MM.1S (cell line): ENCODE results near the gene PIGU.

ENCODE experiments used
- DNase-seq: peaks from one replicate; pipeline ENCODE4 v3.0.0-alpha.2; 2015
- H2AFZ ChIP-seq: fragments of 300-600 bp; sonication (generic); 2 replicates; pipeline ENCODE4 v1.6.0; 2016; ENCODE audit warnings: antibody characterized with exemption, low read length
- H3F3A ChIP-seq: fragments of 300-600 bp; sonication (generic); 2 replicates; pipeline ENCODE4 v1.6.1; 2016; ENCODE audit warnings: mild to moderate bottlenecking, antibody characterized with exemption, low read length, moderate library complexity, mixed read lengths; ENCODE audit not compliant: insufficient read depth
- H3K27ac ChIP-seq: fragments of 300-600 bp; sonication (generic); 2 replicates; pipeline ENCODE4 v1.5.1; 2016; ENCODE audit warnings: mild to moderate bottlenecking, low read length
- H3K27me3 ChIP-seq: fragments of 300-600 bp; sonication (generic); replicated peaks from 2 replicates; pipeline ENCODE4 v1.6.0; 2016; ENCODE audit warnings: low read length; ENCODE audit not compliant: insufficient read depth
- H3K36me3 ChIP-seq: fragments of 300-600 bp; sonication (generic); replicated peaks from 2 replicates; pipeline ENCODE4 v1.6.1; 2016; ENCODE audit warnings: mild to moderate bottlenecking, low read length, mixed read lengths; ENCODE audit not compliant: insufficient read depth
- H3K4me1 ChIP-seq: fragments of 300-600 bp; sonication (generic); 2 replicates; pipeline ENCODE4 v1.6.1; 2016; ENCODE audit warnings: low read length, mixed read lengths
- H3K4me2 ChIP-seq: fragments of 300-600 bp; sonication (generic); 2 replicates; pipeline ENCODE4 v1.6.0; 2016; ENCODE audit warnings: low read depth, low read length
- H3K4me3 ChIP-seq: fragments of 300-600 bp; sonication (generic); 2 replicates; pipeline ENCODE4 v1.5.1; 2016; ENCODE audit warnings: low read length, mixed read lengths
- H3K79me2 ChIP-seq: fragments of 300-600 bp; sonication (generic); 2 replicates; pipeline ENCODE4 v1.6.1; 2016; ENCODE audit warnings: mixed run types, low read length, mixed read lengths
- H3K9ac ChIP-seq: fragments of 300-600 bp; sonication (generic); 2 replicates; pipeline ENCODE4 v1.6.1; 2016; ENCODE audit warnings: low read length, mixed read lengths
- H3K9me2 ChIP-seq: fragments of 300-600 bp; sonication (generic); replicated peaks from 2 replicates; pipeline ENCODE4 v1.6.1; 2016; ENCODE audit warnings: mild to moderate bottlenecking, low read length, mixed read lengths; ENCODE audit not compliant: insufficient read depth
- H3K9me3 ChIP-seq: fragments of 300-600 bp; sonication (generic); replicated peaks from 2 replicates; pipeline ENCODE4 v1.6.1; 2016; ENCODE audit warnings: mild to moderate bottlenecking, low read length, mixed read lengths; ENCODE audit not compliant: insufficient read depth
- H4K20me1 ChIP-seq: fragments of 300-600 bp; sonication (generic); 2 replicates; pipeline ENCODE4 v1.6.1; 2016; ENCODE audit warnings: mild to moderate bottlenecking, low read length, moderate library complexity, mixed read lengths; ENCODE audit not compliant: insufficient read depth
- CTCF ChIP-seq: fragments of 300-600 bp; sonication (generic); IDR thresholded peaks from 2 replicates; pipeline ENCODE4 v1.5.1; 2016; ENCODE audit warnings: antibody characterized with exemption, low read length, mixed read lengths
- EZH2 ChIP-seq: fragments of 300-600 bp; sonication (generic); optimal IDR thresholded peaks from 2 replicates; pipeline ENCODE3; 2017; ENCODE audit warnings: low read depth, mild to moderate bottlenecking, antibody characterized with exemption, low read length, mixed read lengths
- EZH2phosphoT487 ChIP-seq: fragments of 300-600 bp; sonication (generic); IDR thresholded peaks from 2 replicates; pipeline ENCODE4 v1.6.1; 2018; ENCODE audit warnings: antibody characterized with exemption, low read length

The PIGU gene

DNA sequence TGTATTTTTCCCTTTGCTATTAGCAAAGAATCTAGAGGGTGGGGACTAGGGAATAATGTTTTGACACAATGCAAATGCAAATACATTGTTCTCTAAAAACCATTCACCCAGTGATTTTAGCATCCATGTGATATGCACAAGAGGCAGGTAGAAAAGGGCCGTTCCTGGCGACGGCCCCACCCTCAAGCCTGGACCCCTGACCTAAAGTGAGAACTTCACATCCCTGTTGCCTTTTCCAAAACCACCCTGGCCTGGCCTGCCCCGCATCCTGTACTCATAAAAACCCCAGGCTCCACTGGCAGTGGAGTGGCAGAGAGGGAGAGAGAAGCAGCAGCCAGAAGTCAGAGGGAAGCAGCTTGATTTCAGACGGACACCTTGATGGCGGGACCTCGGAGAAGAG is 69.8 kb downstream of the PIGU start:
- H2AFZ ChIP-seq: no peak overlapping the region
- no peak overlapping the region for H3K27ac ChIP-seq
- H3K9me3 ChIP-seq: no peaks in the 10 kb centered on the region
- H3F3A ChIP-seq: peaks cover 10% of the 10 kb centered on the region
- H3K9ac ChIP-seq: no peak overlapping the region
- H3K27me3 ChIP-seq: no peaks in the 10 kb centered on the region
- H3K4me1 ChIP-seq: peaks cover 21% of the 10 kb centered on the region
- TF ChIP-seq EZH2phosphoT487 (no peak), CTCF (no peak), EZH2 (no peak)
- H3K4me2 ChIP-seq: no peak overlapping the region
- H3K4me3 ChIP-seq: no peak overlapping the region
- no peaks in the 10 kb centered on the region for H4K20me1 ChIP-seq
- H3K9me2 ChIP-seq: no peaks in the 10 kb centered on the region
- H3K79me2 ChIP-seq: no peaks in the 10 kb centered on the region
- no peak for DNase-seq
- H3K36me3 ChIP-seq: no peaks in the 10 kb centered on the region

DNA sequence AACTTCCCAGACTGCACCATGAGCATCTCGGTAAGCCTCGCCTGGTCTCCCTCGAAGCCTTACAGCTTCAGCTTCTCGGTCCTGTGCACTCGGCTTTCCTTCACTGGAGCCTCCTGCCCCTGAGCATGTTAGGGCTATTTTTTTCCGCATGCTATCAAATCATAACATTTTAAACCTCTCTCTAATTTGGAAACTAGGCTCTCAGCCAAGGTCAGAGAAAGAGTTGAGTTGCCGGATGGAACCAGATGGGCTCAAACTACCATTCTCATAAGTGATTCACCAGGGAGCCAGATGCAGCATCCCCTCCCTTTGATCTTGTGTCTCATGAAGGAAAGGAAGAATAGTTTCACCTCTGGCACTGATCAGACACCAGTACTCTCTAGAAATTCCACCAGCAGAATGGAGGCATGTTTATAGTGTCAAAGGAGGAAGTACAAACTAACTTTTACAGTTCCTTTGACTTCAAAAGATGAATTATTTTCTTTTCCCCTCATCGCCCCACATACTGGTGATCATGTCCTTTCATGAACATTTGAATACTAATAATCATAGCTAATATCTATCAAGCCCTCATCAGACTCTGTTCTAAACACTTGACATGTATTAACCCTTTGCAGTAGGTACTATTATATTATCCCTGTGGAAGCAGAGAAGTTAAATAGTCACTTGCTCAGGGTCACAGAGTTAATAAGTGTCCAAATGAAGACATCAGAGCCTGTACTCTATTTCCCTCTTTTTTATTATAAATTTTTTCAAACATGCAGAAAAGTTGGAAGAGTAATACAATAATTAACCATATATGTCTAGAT is 71.7 kb downstream of the PIGU start:
- Histone ChIP-seq H3K79me2 (no peaks in the 10 kb centered on the region), H2AFZ (no peak overlapping the region), H3F3A (peaks cover 10% of the 10 kb centered on the region), H3K27ac (no peak overlapping the region), H3K4me2 (no peak overlapping the region; the same call in 1 of the 2 replicates), H3K27me3 (no peaks in the 10 kb centered on the region), H4K20me1 (no peaks in the 10 kb centered on the region), H3K36me3 (no peaks in the 10 kb centered on the region), H3K4me3 (no peak overlapping the region), H3K9me3 (no peaks in the 10 kb centered on the region), H3K9me2 (no peaks in the 10 kb centered on the region), H3K9ac (no peak overlapping the region), H3K4me1 (peaks cover 30% of the 10 kb centered on the region)
- TF ChIP-seq EZH2phosphoT487: no peak
- TF ChIP-seq CTCF: no peak
- TF ChIP-seq EZH2: no peak
- no peak for DNase-seq

- DNase-seq: peak; percentile 72
- TF ChIP-seq EZH2phosphoT487 (no peak), CTCF (no peak), EZH2 (no peak)
- H3K9ac ChIP-seq: no peak overlapping the region
- H3K36me3 ChIP-seq: no peaks in the 10 kb centered on the region
- H4K20me1 ChIP-seq: no peaks in the 10 kb centered on the region
- H3K79me2 ChIP-seq: no peaks in the 10 kb centered on the region
- peak overlapping the region; percentile 51; the same call in 1 of the 2 replicates for H3K4me2 ChIP-seq
- peak overlapping the region; percentile 19; the same call in 1 of the 2 replicates for H3K27ac ChIP-seq
- 0 out of 2 replicates have a peak overlapping the region, but pooled peaks have one; percentile 1 for H3K4me3 ChIP-seq
- no peaks in the 10 kb centered on the region for H3K9me3 ChIP-seq
- peaks cover 30% of the 10 kb centered on the region for H3K4me1 ChIP-seq
- H3K27me3 ChIP-seq: no peaks in the 10 kb centered on the region
- H3K9me2 ChIP-seq: no peaks in the 10 kb centered on the region
- no peak overlapping the region for H2AFZ ChIP-seq
- H3F3A ChIP-seq: peaks cover 10% of the 10 kb centered on the region
Observed at GRCh38 chr20:34600892-34601653, 75.8 kb downstream of the PIGU start.
